Activated T-cell treated with anti-CD3 and anti-CD28 coated beads for 24 hours (primary cell): ENCODE results near the gene OR52D1.
A peak's percentile ranks its signal among the peaks of the same experiment; 100 is the strongest.

ENCODE experiments used
- DNase-seq: peaks from one replicate; pipeline ENCODE4 v3.0.0-alpha.2; 2020; ENCODE audit warnings: low read depth

The OR52D1 gene

GRCh38 chr11:5488385-5488784 is at the start of gene OR52D1:
TSS of gene OR52D1 (plus strand) at chr11:5488685. CDS start at chr11:5488707, 22 bp downstream.
- DNase-seq, result no peak

- no peak for DNase-seq
Observed at GRCh38 chr11:5441414-5441813, 47.1 kb upstream of the OR52D1 start, which contains the start of gene OR51I1. TSS of gene OR51I1 (minus strand) at chr11:5441514. CDS start at chr11:5441514, 0 bp downstream.

GRCh38 chr11:5443835-5444393 is 44.6 kb upstream of the OR52D1 start:
- no peak for DNase-seq

GRCh38 chr11:5449023-5449422 is 39.5 kb upstream of the OR52D1 start, which contains the start of gene OR51I2:
TSS of gene OR51I2 (plus strand) at chr11:5449323. CDS start at chr11:5453489, 4,166 bp downstream.
- DNase-seq, result no peak

GRCh38 chr11:5449432-5449831 is 39.1 kb upstream of the OR52D1 start:
- no peak for DNase-seq

- DNase-seq, result no peak
Observed at GRCh38 chr11:5460983-5461621, 27.4 kb upstream of the OR52D1 start.

- no peak for DNase-seq
Observed at GRCh38 chr11:5467527-5467926, 21.0 kb upstream of the OR52D1 start.

- no peak for DNase-seq
Observed at GRCh38 chr11:5473921-5474320, 14.6 kb upstream of the OR52D1 start.

- DNase-seq, result peak; percentile 11
Observed at GRCh38 chr11:5476186-5476819, 12.2 kb upstream of the OR52D1 start.

- no peak for DNase-seq
Observed at GRCh38 chr11:5486003-5486402, 2.5 kb upstream of the OR52D1 start.

GRCh38 chr11:5486421-5486820 is 2.1 kb upstream of the OR52D1 start:
- no peak for DNase-seq

- no peak for DNase-seq
Observed at GRCh38 chr11:5488798-5489399, 414 bp downstream of the OR52D1 start.

- no peak for DNase-seq
Observed at GRCh38 chr11:5489576-5490357, 1.3 kb downstream of the OR52D1 start.

- DNase-seq, result no peak
Observed at GRCh38 chr11:5499671-5500070, 11.2 kb downstream of the OR52D1 start.

- no peak for DNase-seq
Observed at GRCh38 chr11:5500393-5500801, 11.9 kb downstream of the OR52D1 start.

GRCh38 chr11:5504403-5504921 is 16.0 kb downstream of the OR52D1 start:
- DNase-seq, result no peak

GRCh38 chr11:5505363-5506048 is 17.0 kb downstream of the OR52D1 start:
- DNase-seq, result no peak

GRCh38 chr11:5507177-5507932 is 18.9 kb downstream of the OR52D1 start:
- no peak for DNase-seq

GRCh38 chr11:5507933-5508305 is 19.4 kb downstream of the OR52D1 start:
- DNase-seq, result no peak

GRCh38 chr11:5508605-5509004 is 20.1 kb downstream of the OR52D1 start:
- no peak for DNase-seq

- DNase-seq, result no peak
Observed at GRCh38 chr11:5509803-5510202, 21.3 kb downstream of the OR52D1 start, which contains the start of gene UBQLN3. TSS of gene UBQLN3 (minus strand) at chr11:5509957. CDS start at chr11:5509558, 399 bp downstream.
